ENCODE measurements around the gene PSMA6. TPM values are rescaled to one million over a fixed set of nuclear protein-coding genes. Genes with fewer than 3 reads are reported as not detected.

PSMA6 gene
- total and polyA plus RNA-seq, 10 of the 15 experiments (the other 5 are each of a cell fraction or from before 2014, with no cell fraction given) = 267 to 1,363 (median 402) TPM

- no peak for TF ChIP-seq FOS (IDR thresholded peaks at IDR 0.05; ENCODE audit: borderline replicate concordance, extremely low read depth, insufficient read length)
- TF ChIP-seq PML (IDR thresholded peaks at IDR 0.05; ENCODE audit: low read length) = no peak
- ChIA-PET CTCF (interaction anchor here (1.0 kb wide), 1 partner anchor 9 kb away, joined by 3 read pairs; no protein-coding TSS in a partner anchor), SMC1A (ENCODE audit: uncharacterized antibody, unreplicated experiment) (interaction anchor here (0.8 to 2.3 kb wide), 4 partner anchors 26 to 82 kb away, joined by 4 to 7 read pairs (median 6); no protein-coding TSS in a partner anchor), RAD21 (ENCODE audit: unreplicated experiment) (interaction anchor here (1.2 to 5.2 kb wide), 5 partner anchors 9 to 137 kb away, joined by 3 to 32 read pairs (median 6); partner anchors contain the start of genes NFKBIA and PSMA6), POLR2A (interaction anchor here (2.8 kb wide), 1 partner anchor 74 kb away, joined by 9 read pairs; the partner anchor contains the start of gene PSMA6)
- no TSS peak for BruUV-seq (replicated peaks)
- Histone ChIP-seq H3K4me1 (ENCODE audit: control insufficient read depth, insufficient read depth, low read length) (peaks cover 41% of the 10 kb centered on the region), H3K27me3 (replicated peaks in 1 of 2; ENCODE audit: control insufficient read depth in 2 of 2, insufficient read depth in 2 of 2, low read length in 1 of 2) (no peaks in the 10 kb centered on the region), H3K9me3 (replicated peaks; ENCODE audit: control insufficient read depth, insufficient read depth, low read length) (peaks cover 3% of the 10 kb centered on the region; the same call in 2 of the 3 replicates), H3K4me2 (ENCODE audit: control insufficient read depth, insufficient read depth) (no peak overlapping the region; the same call in 1 of the 2 replicates), H4K20me1 (ENCODE audit: control insufficient read depth, insufficient read depth) (no peaks in the 10 kb centered on the region), H3K36me3 (ENCODE audit: control insufficient read depth in 2 of 2, insufficient read depth in 2 of 2, low read length in 1 of 2) (no peaks in the 10 kb centered on the region; a peak in 1 of 4 replicates), H3K4me3 (no peak overlapping the region), H3K9ac (ENCODE audit: control insufficient read depth, insufficient read depth, low read length) (no peak overlapping the region), H3K79me2 (ENCODE audit: control insufficient read depth, insufficient read depth, low read length) (no peaks in the 10 kb centered on the region), H2AFZ (ENCODE audit: control insufficient read depth, low read depth, low read length) (no peak overlapping the region), H3K27ac (ENCODE audit: control insufficient read depth, insufficient read depth) (no peak overlapping the region)
- no peak for ATAC-seq
- DNase-seq (ENCODE audit: low read depth, low spot score) = no peak
- intact Hi-C loops (cut with micrococcal nuclease; ENCODE audit: unreplicated experiment) (no loop called here), in situ Hi-C loops (cut with MboI) (no loop called here)
- 87% methylated on average over 8 of the region's 8 CpGs for WGBS (ENCODE audit: insufficient coverage, insufficient replicate concordance, low lambda C conversion rate, missing lambda C conversion rate)
- no peak for FAIRE-seq
Measured at GRCh38 chr14:35366521-35366976, 74.4 kb downstream of the PSMA6 start.

- H3K9ac ChIP-seq (ENCODE audit: control insufficient read depth, insufficient read depth, low read length) = peak overlapping the region; percentile 36; the same call in 1 of the 2 replicates
- FAIRE-seq = no peak
- ChIA-PET RAD21 (ENCODE audit: unreplicated experiment) (interaction anchor here (0.9 to 5.2 kb wide), 7 partner anchors 9 to 138 kb away, joined by 3 to 32 read pairs (median 3); partner anchors contain the start of genes NFKBIA and PSMA6), POLR2A (interaction anchor here (0.6 to 2.8 kb wide), 5 partner anchors 14 to 1767 kb away, joined by 3 to 9 read pairs (median 7); partner anchors contain the start of genes NFKBIA and PSMA6), SMC1A (ENCODE audit: uncharacterized antibody, unreplicated experiment) (interaction anchor here (0.8 to 2.3 kb wide), 3 partner anchors 25 to 83 kb away, joined by 4 to 7 read pairs (median 6); no protein-coding TSS in a partner anchor), CTCF (interaction anchor here (1.0 to 1.4 kb wide), 2 partner anchors 9 to 55 kb away, joined by 3 to 4 read pairs; no protein-coding TSS in a partner anchor)
- peak overlapping the region; percentile 76 for H3K4me2 ChIP-seq (ENCODE audit: control insufficient read depth, insufficient read depth)
- H3K4me3 ChIP-seq = no peak overlapping the region
- intact Hi-C loops (cut with micrococcal nuclease; ENCODE audit: unreplicated experiment) = no loop called here
- no peak for ATAC-seq
- in situ Hi-C loops (cut with MboI) = no loop called here
- H3K79me2 ChIP-seq (ENCODE audit: control insufficient read depth, insufficient read depth, low read length) = no peaks in the 10 kb centered on the region
- 99% methylated on average over 5 of the region's 5 CpGs for WGBS (ENCODE audit: insufficient coverage, insufficient replicate concordance, low lambda C conversion rate, missing lambda C conversion rate)
- peaks cover 41% of the 10 kb centered on the region for H3K4me1 ChIP-seq (ENCODE audit: control insufficient read depth, insufficient read depth, low read length)
- no peaks in the 10 kb centered on the region; a peak in 1 of 4 replicates for H3K36me3 ChIP-seq (ENCODE audit: control insufficient read depth in 2 of 2, insufficient read depth in 2 of 2, low read length in 1 of 2)
- H2AFZ ChIP-seq (ENCODE audit: control insufficient read depth, low read depth, low read length) = peak overlapping the region; percentile 40
- H3K27me3 ChIP-seq (replicated peaks in 1 of 2; ENCODE audit: control insufficient read depth in 2 of 2, insufficient read depth in 2 of 2, low read length in 1 of 2) = no peaks in the 10 kb centered on the region
- DNase-seq (ENCODE audit: low read depth, low spot score) = no peak
- peaks cover 3% of the 10 kb centered on the region; the same call in 2 of the 3 replicates for H3K9me3 ChIP-seq (replicated peaks; ENCODE audit: control insufficient read depth, insufficient read depth, low read length)
- H3K27ac ChIP-seq (ENCODE audit: control insufficient read depth, insufficient read depth) = peak overlapping the region; percentile 68
- H4K20me1 ChIP-seq (ENCODE audit: control insufficient read depth, insufficient read depth) = no peaks in the 10 kb centered on the region
- BruUV-seq (replicated peaks) = no TSS peak
- TF ChIP-seq ZNF687 (IDR thresholded peaks at IDR 0.05) (no peak), DPF2 (IDR thresholded peaks at IDR 0.05) (no peak), MYC (IDR thresholded peaks at IDR 0.05; ENCODE audit: insufficient read depth, insufficient read length, insufficient replicate concordance, low read length, severe bottlenecking) (no peak), BCLAF1 (IDR thresholded peaks at IDR 0.05) (no peak), EZH2 (IDR thresholded peaks at IDR 0.05; ENCODE audit: borderline replicate concordance, control insufficient read depth, low read depth, low read length) (no peak), RB1 (IDR thresholded peaks at IDR 0.05; ENCODE audit: borderline replicate concordance) (no peak), POLR2AphosphoS2 (IDR thresholded peaks at IDR 0.05; ENCODE audit: low read depth, low read length) (no peak)
Measured at GRCh38 chr14:35367056-35367372, 74.8 kb downstream of the PSMA6 start.

All from GM12878 (cell line).